Activated CD4-positive, CD25-positive, alpha-beta regulatory T cell (primary cell): ENCODE results near the gene UAP1L1.
"Not testable (repeated sequence)": the region's sequence is repeated elsewhere in the genome, so short reads cannot be mapped to it uniquely, and the experiment has no call there.

Experiments
- DNase-seq, 4 experiments: peaks; one replicate each; lab custom pipeline; 2025; lab: John Stamatoyannopoulos, UW

Gene UAP1L1

GRCh38 chr9:137077010-137077747, at the start of gene UAP1L1:
Gene UAP1L1 (plus strand): TSS chr9:137077517. CDS start chr9:137077533, 16 bp downstream.
- no peak for DNase-seq

DNA sequence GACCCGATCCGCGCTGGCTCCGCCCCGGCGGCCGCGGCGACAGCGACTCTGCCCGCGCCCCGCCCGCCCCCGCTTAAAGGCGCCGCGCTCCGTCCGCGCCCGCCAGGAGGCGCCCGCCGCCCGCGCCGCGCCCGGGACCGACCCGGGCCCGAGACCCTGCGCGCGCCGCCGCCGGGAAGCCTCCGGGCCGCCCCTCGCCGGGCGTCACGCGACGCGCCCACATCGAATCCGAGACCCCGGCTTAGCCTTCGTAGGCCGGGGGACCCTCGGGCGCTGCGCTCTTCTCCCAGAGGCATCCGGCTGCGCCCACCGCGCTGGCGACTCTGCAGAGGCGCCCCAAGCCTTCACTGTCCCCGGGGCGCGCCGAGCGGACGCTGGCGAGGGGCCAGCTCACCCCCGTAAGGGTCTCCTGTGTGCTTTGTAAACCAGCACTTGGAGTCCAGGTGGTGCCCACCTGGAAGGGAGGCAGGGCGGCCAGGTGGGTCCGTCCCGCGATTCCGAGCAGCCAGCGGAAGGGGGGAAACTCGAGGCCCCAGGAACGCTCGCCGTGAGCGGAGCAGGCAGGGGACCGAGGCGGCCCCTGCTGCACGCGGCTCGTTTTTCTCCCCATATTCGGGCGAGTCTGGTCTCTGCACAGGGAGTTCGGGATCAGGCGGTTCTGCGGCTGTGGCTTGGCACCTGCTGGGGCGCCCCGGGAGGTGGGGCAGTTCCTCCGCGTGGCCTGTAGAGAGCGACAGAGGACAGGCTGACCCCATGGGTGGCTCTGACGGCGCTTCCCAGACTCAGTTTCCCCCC, 48.9 kb upstream of the UAP1L1 start:
- peak; percentile 36 to 57 (median 46) for DNase-seq

GRCh38 chr9:137029058-137029936, 48.0 kb upstream of the UAP1L1 start:
- DNase-seq: peak; percentile 43 to 76 (median 64)

DNA sequence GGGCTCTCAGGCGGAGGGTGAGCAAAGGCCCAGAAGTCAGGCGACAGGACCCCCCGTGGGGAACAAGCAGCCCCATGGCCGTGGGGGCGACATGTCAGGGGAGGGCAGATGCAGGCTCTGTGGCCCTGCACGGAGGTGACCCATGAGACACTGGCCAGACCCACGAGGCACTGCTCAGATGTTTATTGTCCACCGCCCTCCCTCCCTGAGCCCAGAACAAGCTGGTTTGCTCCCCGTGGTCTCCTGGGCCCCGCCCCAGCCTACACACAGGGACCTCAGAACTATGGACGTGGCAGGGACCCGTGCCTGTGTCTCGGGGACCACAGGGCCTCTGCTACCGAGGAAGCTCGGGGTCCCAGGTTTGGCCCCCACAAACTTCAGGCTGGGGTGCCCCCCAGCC, 47.3 kb upstream of the UAP1L1 start:
- no peak for DNase-seq

GRCh38 chr9:137030538-137031527, 46.5 kb upstream of the UAP1L1 start:
- DNase-seq: peak in 1 of 4 experiments; percentile 25

DNA sequence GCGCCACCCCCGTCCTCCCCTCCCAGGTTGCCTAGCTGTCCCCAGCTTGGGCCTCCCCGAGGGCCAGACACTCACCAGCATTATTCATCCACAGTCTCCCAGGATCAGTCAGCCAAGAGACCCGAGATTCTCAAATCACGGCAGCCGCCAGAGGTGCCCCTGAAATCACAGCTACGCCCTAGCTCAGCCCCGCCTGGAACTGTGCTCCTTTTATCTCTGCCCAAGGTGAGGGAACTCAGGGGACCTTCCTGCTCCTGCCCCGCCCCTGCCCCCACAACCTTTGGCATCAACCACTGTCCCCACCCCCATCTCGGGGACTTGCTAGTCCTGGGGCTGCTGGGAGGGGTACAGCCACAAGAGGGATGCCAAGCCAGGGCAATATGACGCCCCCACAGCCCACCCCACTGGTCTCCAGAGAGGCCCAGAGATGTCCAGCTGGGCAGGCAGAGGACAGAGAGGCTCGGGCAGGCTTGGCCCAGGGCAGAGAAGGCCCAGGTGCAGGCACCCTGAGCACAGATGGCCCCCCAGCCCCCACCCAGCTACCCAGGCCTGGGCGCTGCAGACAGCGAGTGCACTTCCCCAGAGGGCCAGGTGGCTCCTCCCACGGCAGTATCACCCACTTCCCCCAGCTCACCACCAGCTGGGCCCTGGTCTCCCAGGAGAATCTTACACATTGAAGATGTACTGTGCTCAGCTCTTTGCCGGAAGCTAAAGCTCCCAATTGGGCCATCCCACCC, 45.2 kb upstream of the UAP1L1 start, which contains the start of gene FUT7:
FUT7 (minus strand) TSS at position 185 of the 737 bp plus-strand sequence; CDS start at position 88, 97 bp downstream.
- no peak for DNase-seq

DNA sequence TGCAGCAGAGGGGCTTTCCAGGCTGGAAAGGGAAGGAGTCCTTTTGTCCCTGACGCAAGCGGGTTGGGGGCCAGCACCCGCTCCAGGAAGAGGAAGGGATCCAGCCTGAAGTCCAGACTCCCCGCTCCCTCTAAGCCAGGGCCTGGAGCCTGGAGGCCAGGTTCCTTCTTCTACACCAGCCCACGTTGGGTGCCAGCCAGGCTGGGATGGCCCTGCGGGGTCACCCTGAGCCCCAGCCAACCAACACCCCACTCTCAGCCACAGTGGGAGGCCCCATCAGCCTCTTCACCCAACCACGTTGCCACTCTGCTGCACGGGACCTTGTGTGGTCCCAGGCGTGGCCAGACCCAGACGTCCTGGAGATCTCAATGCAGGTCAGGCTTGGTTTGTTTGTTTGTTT, 44.5 kb upstream of the UAP1L1 start:
- DNase-seq: no peak

DNA sequence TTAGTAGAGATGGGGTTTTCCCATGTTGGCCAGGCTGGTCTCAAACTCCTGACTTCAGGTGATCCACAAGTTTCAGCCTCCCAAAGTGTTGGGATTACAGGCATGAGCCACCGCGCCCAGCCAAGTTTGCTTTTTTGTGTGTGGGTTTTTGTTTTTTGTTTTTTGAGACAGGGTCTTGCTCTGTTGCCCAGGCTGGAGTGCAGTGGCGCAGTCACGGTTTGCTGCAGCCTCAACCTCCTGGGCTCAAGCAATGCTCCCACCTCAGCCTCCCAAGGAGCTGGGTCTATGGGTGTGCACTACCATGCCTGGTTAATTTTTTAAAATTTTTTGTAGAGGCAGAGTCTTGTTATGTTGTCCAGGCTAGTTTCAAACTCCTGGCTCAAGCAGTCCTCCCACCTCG, 43.8 kb upstream of the UAP1L1 start:
- not testable (repeated sequence) for DNase-seq

DNA sequence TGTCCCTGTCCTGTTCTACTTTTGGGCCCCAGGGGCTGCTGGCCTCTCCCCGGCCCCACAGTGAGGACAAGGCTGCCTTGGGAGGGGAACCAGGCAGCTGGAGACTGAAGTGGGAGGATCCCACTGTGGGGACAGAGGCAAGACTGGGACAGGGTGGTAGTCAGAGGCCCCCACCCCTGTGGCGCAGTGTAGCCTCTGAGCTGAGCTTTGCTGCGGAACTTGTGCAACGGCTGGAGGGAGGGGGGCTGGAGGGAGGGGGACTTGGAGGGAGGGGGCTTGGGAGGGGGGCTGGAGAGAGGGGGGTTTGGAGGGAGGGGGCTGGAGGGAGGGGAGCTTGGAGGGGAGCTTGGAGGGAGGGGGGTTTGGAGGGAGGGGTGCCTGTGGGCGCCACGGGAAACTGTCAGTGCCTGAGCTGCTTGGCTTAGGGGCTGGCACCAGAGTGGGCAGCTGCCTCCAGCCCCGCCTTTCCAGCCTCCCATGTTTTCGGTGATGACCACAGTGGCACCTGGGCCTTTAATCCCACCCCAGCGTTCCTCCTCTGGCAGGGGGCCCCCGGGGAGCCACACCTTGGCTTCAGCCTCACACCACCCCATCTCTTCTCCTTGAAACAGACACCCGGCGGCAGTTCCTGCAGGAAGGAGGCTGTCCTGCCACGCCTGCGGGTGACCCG, 43.1 kb upstream of the UAP1L1 start:
- no peak for DNase-seq

- peak; percentile 66 to 83 (median 77) for DNase-seq
Measured at GRCh38 chr9:137034709-137035506, 42.4 kb upstream of the UAP1L1 start.

DNA sequence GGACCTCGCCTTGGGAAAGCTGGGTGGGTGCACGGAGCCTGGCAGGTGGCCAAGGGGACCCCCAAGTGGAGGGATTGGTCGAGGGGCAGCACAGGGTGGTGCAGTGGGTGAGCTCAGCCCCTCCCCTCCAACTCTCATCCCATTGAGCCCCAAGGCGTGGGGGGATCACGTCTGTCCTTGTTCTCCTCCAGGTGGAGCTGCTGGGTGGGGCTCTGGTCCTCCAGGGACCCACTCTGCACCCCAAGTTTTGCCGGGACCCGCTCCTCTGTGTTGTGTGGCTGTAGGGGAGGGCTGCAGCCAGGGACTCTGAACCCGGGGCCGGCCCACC, 41.8 kb upstream of the UAP1L1 start:
- DNase-seq: no peak

- DNase-seq: no peak
Measured at GRCh38 chr9:137035937-137036336, 41.4 kb upstream of the UAP1L1 start.

DNA sequence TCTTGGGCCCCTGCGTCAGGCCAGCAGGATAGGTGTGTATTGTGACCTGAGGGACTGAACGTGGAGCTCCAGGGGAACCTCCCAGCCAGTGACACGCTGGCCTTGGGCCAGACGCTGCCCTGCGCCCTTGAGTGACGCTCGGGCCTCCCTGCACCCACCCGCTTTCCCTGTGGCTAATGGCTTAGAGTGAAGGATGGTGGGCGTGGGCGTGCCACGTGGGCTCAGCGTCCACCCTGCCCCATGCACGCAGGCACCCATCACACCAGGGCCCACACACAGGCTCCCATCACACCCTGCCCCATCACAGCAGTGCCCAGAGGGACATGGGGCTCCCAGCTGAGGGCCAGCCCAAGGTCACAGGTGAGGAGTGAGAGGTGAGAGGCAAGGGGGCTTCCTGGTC, 40.3 kb upstream of the UAP1L1 start:
- DNase-seq: no peak

DNA sequence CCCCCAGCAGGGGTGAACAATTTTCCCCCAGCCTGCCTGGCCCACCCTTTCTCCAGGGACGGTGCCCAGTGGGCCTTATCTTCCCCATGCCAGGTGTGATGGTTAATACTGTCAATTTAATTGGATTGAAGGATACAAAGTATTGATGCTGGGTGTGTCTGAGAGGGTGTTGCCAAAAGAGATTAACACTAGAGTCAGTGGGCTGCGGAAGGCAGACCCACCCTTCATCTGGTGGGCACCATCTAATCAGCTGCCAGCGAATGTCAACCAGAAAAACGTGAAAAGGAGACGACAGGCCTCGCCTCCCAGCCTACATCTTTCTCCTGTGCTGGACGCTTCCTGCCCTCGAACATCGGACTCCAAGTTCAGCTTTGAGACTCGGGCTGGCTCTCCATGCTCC, 39.8 kb upstream of the UAP1L1 start:
- no peak for DNase-seq

- no peak for DNase-seq
Measured at GRCh38 chr9:137038916-137039315, 38.4 kb upstream of the UAP1L1 start.

- DNase-seq: no peak
Measured at GRCh38 chr9:137039611-137040366, 37.5 kb upstream of the UAP1L1 start.

DNA sequence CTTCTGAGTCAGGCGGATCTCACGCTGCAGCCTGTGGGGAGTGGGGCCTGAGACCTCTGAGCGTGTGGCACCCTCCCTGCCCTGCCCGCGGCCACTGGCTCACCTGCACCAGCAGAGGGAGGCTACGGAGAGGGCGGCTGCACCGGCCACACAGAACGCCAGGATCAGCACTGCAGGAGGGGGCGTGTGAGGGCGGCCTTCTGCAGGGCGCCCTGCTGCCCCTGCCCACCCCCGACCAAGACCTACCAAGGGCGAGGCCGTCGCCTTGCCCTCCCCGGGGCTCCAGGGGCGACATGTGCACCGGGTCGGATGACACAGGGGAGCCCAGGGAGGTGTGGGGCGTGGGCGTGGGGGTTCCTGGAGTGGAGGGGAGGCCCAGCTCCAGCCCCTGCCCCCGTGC, 36.7 kb upstream of the UAP1L1 start:
- no peak for DNase-seq

GRCh38 chr9:137041124-137041523, 36.2 kb upstream of the UAP1L1 start:
- DNase-seq: no peak
